ENCODE data around the gene SGPP2.

SGPP2 gene

DNA sequence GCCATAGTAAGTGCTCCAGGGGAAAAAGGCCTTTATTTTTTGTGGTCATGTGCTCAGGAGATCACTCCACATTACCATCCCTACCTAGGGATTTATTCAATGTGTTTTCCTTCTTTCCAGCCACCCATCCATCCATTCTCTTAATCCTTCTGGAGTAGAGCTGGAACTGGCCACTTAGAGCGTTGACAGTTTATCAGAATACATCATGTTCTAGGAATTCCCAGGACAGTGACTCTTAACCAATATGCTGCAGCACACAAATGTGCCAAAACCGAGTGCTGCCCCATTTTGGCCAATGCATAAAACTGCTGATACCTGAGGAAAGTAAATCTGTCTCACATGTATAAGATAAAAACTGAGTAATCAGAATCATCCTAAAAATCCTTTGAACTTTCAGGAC, 167.8 kb downstream of the SGPP2 start:
- H3K4me3 ChIP-seq (ENCODE audit: low read depth in 1 of 5, low read length in 5 of 5) = no peak overlapping the region
- no peak overlapping the region for H3K27ac ChIP-seq (ENCODE audit: low read depth, low read length)
- no peaks in the 10 kb centered on the region for H3K9me3 ChIP-seq (ENCODE audit: control insufficient read depth in 5 of 5, low read length in 5 of 5)
- no peaks in the 10 kb centered on the region for H3K27me3 ChIP-seq (ENCODE audit: control insufficient read depth in 5 of 5, insufficient read depth in 4 of 5, low read length in 5 of 5)
- H3K36me3 ChIP-seq (ENCODE audit: control insufficient read depth in 5 of 5, insufficient read depth in 5 of 5, low read length in 5 of 5) = peaks cover 11 to 34% (median 15%) of the 10 kb centered on the region in 5 donors
- H3K4me1 ChIP-seq (ENCODE audit: control insufficient read depth in 5 of 5, insufficient read depth in 5 of 5, low read length in 5 of 5) = no peaks in the 10 kb centered on the region
- H3K9ac ChIP-seq (ENCODE audit: low read length in 5 of 5) = no peak overlapping the region

GRCh38 chr2:222594679-222595078, 170.3 kb downstream of the SGPP2 start:
- Histone ChIP-seq H3K9me3 (ENCODE audit: control insufficient read depth in 5 of 5, low read length in 5 of 5) (no peaks in the 10 kb centered on the region), H3K27ac (ENCODE audit: low read depth, low read length) (no peak overlapping the region), H3K9ac (ENCODE audit: low read length in 5 of 5) (no peak overlapping the region), H3K27me3 (ENCODE audit: control insufficient read depth in 5 of 5, insufficient read depth in 4 of 5, low read length in 5 of 5) (no peaks in the 10 kb centered on the region), H3K4me3 (ENCODE audit: low read depth in 1 of 5, low read length in 5 of 5) (no peak overlapping the region), H3K36me3 (ENCODE audit: control insufficient read depth in 5 of 5, insufficient read depth in 5 of 5, low read length in 5 of 5) (peaks cover 22 to 52% (median 32%) of the 10 kb centered on the region in 5 donors), H3K4me1 (ENCODE audit: control insufficient read depth in 5 of 5, insufficient read depth in 5 of 5, low read length in 5 of 5) (no peaks in the 10 kb centered on the region)

DNA sequence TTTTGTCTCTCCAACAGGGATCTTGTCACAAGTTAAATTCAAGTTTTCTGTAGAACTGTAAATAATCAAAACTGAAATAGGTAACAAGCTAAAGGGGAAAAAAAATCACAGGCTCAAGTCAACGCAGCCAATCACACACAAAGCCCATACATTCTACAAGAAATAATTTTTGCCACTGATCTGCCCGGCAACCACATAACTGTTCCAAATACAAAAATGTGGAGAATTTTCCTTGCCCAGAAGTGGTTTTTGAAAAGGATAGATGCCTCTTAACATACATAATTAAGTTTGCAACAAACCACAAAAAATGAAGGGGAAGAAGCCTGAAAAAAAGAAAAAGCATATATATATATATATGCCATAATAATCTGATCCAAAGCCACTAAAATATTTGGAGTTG, 171.2 kb downstream of the SGPP2 start:
- peaks cover 24 to 53% (median 35%) of the 10 kb centered on the region in 5 donors for H3K36me3 ChIP-seq (ENCODE audit: control insufficient read depth in 5 of 5, insufficient read depth in 5 of 5, low read length in 5 of 5)

GRCh38 chr2:222598611-222599010, 174.3 kb downstream of the SGPP2 start:
- Histone ChIP-seq H3K9me3 (ENCODE audit: control insufficient read depth in 5 of 5, low read length in 5 of 5) (no peaks in the 10 kb centered on the region), H3K4me3 (ENCODE audit: low read depth in 1 of 5, low read length in 5 of 5) (no peak overlapping the region), H3K36me3 (ENCODE audit: control insufficient read depth in 5 of 5, insufficient read depth in 5 of 5, low read length in 5 of 5) (peaks cover 21 to 46% (median 27%) of the 10 kb centered on the region in 5 donors), H3K9ac (ENCODE audit: low read length in 5 of 5) (no peak overlapping the region), H3K27me3 (ENCODE audit: control insufficient read depth in 5 of 5, insufficient read depth in 4 of 5, low read length in 5 of 5) (no peaks in the 10 kb centered on the region), H3K4me1 (ENCODE audit: control insufficient read depth in 5 of 5, insufficient read depth in 5 of 5, low read length in 5 of 5) (no peaks in the 10 kb centered on the region), H3K27ac (ENCODE audit: low read depth, low read length) (no peak overlapping the region)

More for the DNA sequence above, 171.2 kb downstream of the SGPP2 start:
- H3K27me3 ChIP-seq (ENCODE audit: control insufficient read depth in 5 of 5, insufficient read depth in 4 of 5, low read length in 5 of 5) = no peaks in the 10 kb centered on the region
- H3K9ac ChIP-seq (ENCODE audit: low read length in 5 of 5) = no peak overlapping the region
- H3K9me3 ChIP-seq (ENCODE audit: control insufficient read depth in 5 of 5, low read length in 5 of 5) = no peaks in the 10 kb centered on the region
- no peak overlapping the region for H3K27ac ChIP-seq (ENCODE audit: low read depth, low read length)
- H3K4me3 ChIP-seq (ENCODE audit: low read depth in 1 of 5, low read length in 5 of 5) = no peak overlapping the region
- no peaks in the 10 kb centered on the region for H3K4me1 ChIP-seq (ENCODE audit: control insufficient read depth in 5 of 5, insufficient read depth in 5 of 5, low read length in 5 of 5)

DNA sequence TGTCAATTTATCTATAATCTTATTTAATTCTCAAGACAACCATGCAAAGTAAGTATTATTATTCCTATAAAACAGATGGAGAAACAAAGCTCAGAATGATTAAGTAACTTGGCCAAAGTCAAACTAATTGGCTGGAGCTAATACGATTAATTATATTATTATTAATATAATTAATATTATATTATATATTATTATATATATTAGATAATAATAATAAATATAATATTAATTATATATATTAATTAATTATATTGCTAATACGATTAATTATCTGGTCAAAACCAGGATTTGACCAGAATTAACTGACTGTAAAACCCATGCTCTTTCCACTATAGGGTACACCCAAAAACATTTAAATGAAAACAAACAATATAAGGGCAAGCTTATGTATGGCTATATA, 179.2 kb downstream of the SGPP2 start:
- H3K4me1 ChIP-seq (ENCODE audit: control insufficient read depth in 5 of 5, insufficient read depth in 5 of 5, low read length in 5 of 5) = no peaks in the 10 kb centered on the region
- H3K27ac ChIP-seq (ENCODE audit: low read depth, low read length) = no peak overlapping the region
- peaks cover 9 to 19% (median 11%) of the 10 kb centered on the region in 5 donors for H3K36me3 ChIP-seq (ENCODE audit: control insufficient read depth in 5 of 5, insufficient read depth in 5 of 5, low read length in 5 of 5)
- no peak overlapping the region for H3K4me3 ChIP-seq (ENCODE audit: low read depth in 1 of 5, low read length in 5 of 5)
- H3K9me3 ChIP-seq (ENCODE audit: control insufficient read depth in 5 of 5, low read length in 5 of 5) = no peaks in the 10 kb centered on the region
- no peaks in the 10 kb centered on the region for H3K27me3 ChIP-seq (ENCODE audit: control insufficient read depth in 5 of 5, insufficient read depth in 4 of 5, low read length in 5 of 5)
- H3K9ac ChIP-seq (ENCODE audit: low read length in 5 of 5) = no peak overlapping the region

- H3K9ac ChIP-seq (ENCODE audit: low read length in 5 of 5) = no peak overlapping the region
- H3K36me3 ChIP-seq (ENCODE audit: control insufficient read depth in 5 of 5, insufficient read depth in 5 of 5, low read length in 5 of 5) = peaks cover 0 to 10% (median 2%) of the 10 kb centered on the region in 5 donors
- no peaks in the 10 kb centered on the region for H3K9me3 ChIP-seq (ENCODE audit: control insufficient read depth in 5 of 5, low read length in 5 of 5)
- no peak overlapping the region for H3K4me3 ChIP-seq (ENCODE audit: low read depth in 1 of 5, low read length in 5 of 5)
- peaks cover 0 to 9% (median 0%) of the 10 kb centered on the region in 5 donors for H3K4me1 ChIP-seq (ENCODE audit: control insufficient read depth in 5 of 5, insufficient read depth in 5 of 5, low read length in 5 of 5)
- no peaks in the 10 kb centered on the region for H3K27me3 ChIP-seq (ENCODE audit: control insufficient read depth in 5 of 5, insufficient read depth in 4 of 5, low read length in 5 of 5)
- no peak overlapping the region for H3K27ac ChIP-seq (ENCODE audit: low read depth, low read length)
Observed at GRCh38 chr2:222604749-222605515, 180.6 kb downstream of the SGPP2 start.

DNA sequence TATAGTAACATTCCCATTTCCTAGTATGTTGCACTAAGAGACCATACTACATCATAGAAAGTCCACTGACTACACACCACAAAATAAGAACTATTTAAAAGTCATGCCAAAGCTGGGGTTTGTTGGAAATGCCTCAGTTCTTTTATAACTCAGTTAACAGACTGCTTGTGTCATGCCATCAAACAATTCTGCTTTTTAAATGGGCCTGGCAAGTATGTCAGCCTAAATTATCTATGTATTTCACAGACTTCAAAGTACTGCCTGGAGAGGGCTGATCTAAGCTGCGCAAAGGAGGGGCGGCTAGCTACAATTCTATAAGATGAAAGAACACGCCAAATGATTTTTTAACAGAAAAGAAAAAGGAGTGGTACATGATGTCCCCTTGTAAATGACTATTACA, 182.0 kb downstream of the SGPP2 start:
- H3K4me3 ChIP-seq (ENCODE audit: low read depth in 1 of 5, low read length in 5 of 5) = no peak overlapping the region
- no peaks in the 10 kb centered on the region for H3K27me3 ChIP-seq (ENCODE audit: control insufficient read depth in 5 of 5, insufficient read depth in 4 of 5, low read length in 5 of 5)
- H3K27ac ChIP-seq (ENCODE audit: low read depth, low read length) = no peak overlapping the region
- H3K9ac ChIP-seq (ENCODE audit: low read length in 5 of 5) = no peak overlapping the region
- H3K9me3 ChIP-seq (ENCODE audit: control insufficient read depth in 5 of 5, low read length in 5 of 5) = no peaks in the 10 kb centered on the region
- H3K4me1 ChIP-seq (ENCODE audit: control insufficient read depth in 5 of 5, insufficient read depth in 5 of 5, low read length in 5 of 5) = peaks cover 0 to 9% (median 0%) of the 10 kb centered on the region in 5 donors
- H3K36me3 ChIP-seq (ENCODE audit: control insufficient read depth in 5 of 5, insufficient read depth in 5 of 5, low read length in 5 of 5) = peaks cover 0 to 11% (median 2%) of the 10 kb centered on the region in 5 donors

DNA sequence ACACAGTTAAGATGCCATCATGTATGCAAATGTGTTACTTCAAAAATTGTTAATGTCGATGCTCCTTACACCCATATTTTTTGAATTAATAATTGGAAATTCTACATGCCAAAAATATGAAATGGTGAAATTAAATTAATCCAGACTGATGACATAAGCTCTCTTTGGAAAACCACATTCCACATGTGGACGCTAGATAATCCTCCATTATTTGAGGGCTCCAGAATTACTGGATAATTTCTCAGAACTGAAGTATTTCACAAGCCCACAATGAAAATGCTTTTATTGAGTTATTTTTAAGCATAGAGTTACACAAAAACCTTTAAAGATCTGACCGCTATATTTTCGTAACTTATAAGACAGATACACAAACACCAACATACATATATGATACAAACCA, 183.7 kb downstream of the SGPP2 start:
- Histone ChIP-seq H3K36me3 (ENCODE audit: control insufficient read depth in 5 of 5, insufficient read depth in 5 of 5, low read length in 5 of 5) (peaks cover 10 to 20% (median 14%) of the 10 kb centered on the region in 5 donors), H3K4me3 (ENCODE audit: low read depth in 1 of 5, low read length in 5 of 5) (no peak overlapping the region), H3K27ac (ENCODE audit: low read depth, low read length) (no peak overlapping the region)

DNA sequence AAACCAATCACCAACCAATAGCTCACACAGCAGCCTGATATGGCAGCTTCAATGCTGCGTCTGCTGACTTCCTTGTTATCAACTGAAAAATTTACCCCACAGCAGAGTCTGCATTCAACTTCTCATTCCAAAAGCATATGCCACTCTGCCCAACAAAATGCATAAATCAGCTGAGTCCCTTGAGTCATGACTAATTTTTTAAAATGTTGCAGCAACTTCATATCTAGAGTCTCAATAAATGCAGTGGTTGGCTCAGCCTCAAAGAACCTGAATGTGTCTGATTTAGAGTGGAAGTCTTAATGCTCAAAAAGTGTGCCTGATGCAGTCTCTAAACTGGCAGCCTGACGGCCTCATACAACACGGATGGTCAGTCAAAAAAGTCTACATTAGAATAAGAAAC, 185.0 kb downstream of the SGPP2 start:
- no peak overlapping the region for H3K9ac ChIP-seq (ENCODE audit: low read length in 5 of 5)
- peaks cover 0 to 9% (median 0%) of the 10 kb centered on the region in 5 donors for H3K4me1 ChIP-seq (ENCODE audit: control insufficient read depth in 5 of 5, insufficient read depth in 5 of 5, low read length in 5 of 5)
- H3K27me3 ChIP-seq (ENCODE audit: control insufficient read depth in 5 of 5, insufficient read depth in 4 of 5, low read length in 5 of 5) = no peaks in the 10 kb centered on the region
- no peaks in the 10 kb centered on the region for H3K9me3 ChIP-seq (ENCODE audit: control insufficient read depth in 5 of 5, low read length in 5 of 5)
- no peak overlapping the region for H3K4me3 ChIP-seq (ENCODE audit: low read depth in 1 of 5, low read length in 5 of 5)
- H3K27ac ChIP-seq (ENCODE audit: low read depth, low read length) = no peak overlapping the region
- H3K36me3 ChIP-seq (ENCODE audit: control insufficient read depth in 5 of 5, insufficient read depth in 5 of 5, low read length in 5 of 5) = peaks cover 15 to 21% (median 16%) of the 10 kb centered on the region in 5 donors

More for the DNA sequence above, 183.7 kb downstream of the SGPP2 start:
- H3K27me3 ChIP-seq (ENCODE audit: control insufficient read depth in 5 of 5, insufficient read depth in 4 of 5, low read length in 5 of 5) = no peaks in the 10 kb centered on the region
- peaks cover 0 to 9% (median 0%) of the 10 kb centered on the region in 5 donors for H3K4me1 ChIP-seq (ENCODE audit: control insufficient read depth in 5 of 5, insufficient read depth in 5 of 5, low read length in 5 of 5)
- no peaks in the 10 kb centered on the region for H3K9me3 ChIP-seq (ENCODE audit: control insufficient read depth in 5 of 5, low read length in 5 of 5)
- no peak overlapping the region for H3K9ac ChIP-seq (ENCODE audit: low read length in 5 of 5)

All from subcutaneous abdominal adipose tissue (tissue), 5 donors.